HEK293 (cell line): ENCODE results near the gene PDE4D.

Experiments used
- KLF7 ChIP-seq: fragments of 450-650 bp; formaldehyde crosslinking; IDR thresholded peaks from 2 replicates; pipeline ENCODE4 v1.5.1; 2016; ENCODE audit warnings: missing biosample characterization, missing genetic modification characterization, borderline replicate concordance
- REST ChIP-seq: fragments of 450-650 bp; formaldehyde crosslinking; IDR thresholded peaks from 2 replicates; pipeline ENCODE4 v1.5.1; 2016; ENCODE audit warnings: missing biosample characterization, missing genetic modification characterization
- YY1 ChIP-seq: fragments of 450-650 bp; formaldehyde crosslinking; IDR thresholded peaks from 2 replicates; pipeline ENCODE4 v1.5.1; 2018; ENCODE audit warnings: missing biosample characterization, missing genetic modification characterization
- ZNF121 ChIP-seq: fragments of 450-650 bp; formaldehyde crosslinking; IDR thresholded peaks from 2 replicates; pipeline ENCODE4 v1.5.1; 2016; ENCODE audit warnings: missing biosample characterization, missing genetic modification characterization
- ZNF133 ChIP-seq: fragments of 450-650 bp; formaldehyde crosslinking; IDR thresholded peaks from 2 replicates; pipeline ENCODE4 v1.5.1; 2016; ENCODE audit warnings: missing biosample characterization, missing genetic modification characterization
- ZNF335 ChIP-seq: fragments of 450-650 bp; formaldehyde crosslinking; conservative IDR thresholded peaks from 2 replicates; pipeline ENCODE4 v1.5.1; 2016; ENCODE audit warnings: missing biosample characterization, missing genetic modification characterization
- ZNF510 ChIP-seq: fragments of 450-650 bp; formaldehyde crosslinking; IDR thresholded peaks from 2 replicates; pipeline ENCODE4 v1.5.1; 2018; ENCODE audit warnings: mild to moderate bottlenecking, missing genetic modification characterization, missing biosample characterization; ENCODE audit not compliant: insufficient replicate concordance
- ZNF76 ChIP-seq: fragments of 450-650 bp; formaldehyde crosslinking; IDR thresholded peaks from 2 replicates; pipeline ENCODE4; 2016; ENCODE audit warnings: low read depth, missing biosample characterization, missing genetic modification characterization, borderline replicate concordance
- TF ChIP-seq, protein P1 (sequence below): fragments of 450-650 bp; formaldehyde crosslinking; IDR thresholded peaks from 2 replicates; pipeline ENCODE4 v1.5.1; 2016; ENCODE audit warnings: missing biosample characterization, missing genetic modification characterization
- TF ChIP-seq, protein P2 (sequence below): fragments of 450-650 bp; formaldehyde crosslinking; IDR thresholded peaks from 2 replicates; pipeline ENCODE4 v1.5.1; 2016; ENCODE audit warnings: missing biosample characterization, missing genetic modification characterization, borderline replicate concordance
- TF ChIP-seq, protein P3 (sequence below): fragments of 450-650 bp; formaldehyde crosslinking; IDR thresholded peaks from 2 replicates; pipeline ENCODE4 v1.5.1; 2016; ENCODE audit warnings: missing biosample characterization, missing genetic modification characterization
- TF ChIP-seq, protein P4 (sequence below): fragments of 450-650 bp; formaldehyde crosslinking; IDR thresholded peaks from 2 replicates; pipeline ENCODE4 v1.5.1; 2016; ENCODE audit warnings: missing biosample characterization, missing genetic modification characterization

DNA sequence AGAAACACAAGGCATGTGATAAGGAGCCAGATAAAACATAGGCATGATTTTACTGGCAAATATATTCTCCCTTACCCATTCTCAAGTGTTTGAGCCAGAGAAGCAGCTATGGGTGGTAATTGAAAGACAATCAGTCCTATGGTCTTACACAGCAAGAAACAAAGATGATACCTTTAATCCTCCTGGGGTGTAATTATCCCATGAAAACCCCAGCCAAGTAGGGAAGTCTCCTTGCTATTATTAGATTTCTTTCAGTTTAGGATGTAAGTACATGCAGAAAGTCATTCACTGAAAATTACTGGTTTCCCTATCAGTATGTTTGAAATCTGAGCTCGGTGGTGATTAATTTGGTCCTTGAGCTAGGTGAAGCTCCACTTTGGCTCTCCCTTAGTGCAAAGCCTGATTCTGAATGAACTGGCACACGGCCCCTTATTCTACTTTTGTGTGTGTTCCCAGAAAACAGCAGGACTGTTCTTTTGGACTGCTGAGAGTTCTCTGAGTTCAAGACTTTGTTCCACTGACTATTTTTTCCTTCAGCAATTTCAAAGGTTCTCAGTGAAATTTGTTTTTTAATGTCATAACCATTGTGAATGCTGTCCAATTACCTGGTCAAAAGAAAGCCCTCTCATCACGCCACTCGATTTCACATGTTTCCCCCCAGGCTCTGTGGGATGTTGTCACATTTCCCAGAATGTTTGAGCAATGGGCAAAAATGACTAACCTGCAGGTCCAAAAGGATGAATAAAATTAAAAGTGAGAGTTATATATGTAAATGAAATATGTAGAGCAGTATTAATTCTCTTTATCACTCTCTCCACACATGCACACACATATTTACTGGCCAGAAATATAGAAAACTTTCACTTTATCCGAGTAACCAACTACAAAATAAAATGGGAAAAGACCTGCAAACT, 967.6 kb downstream of the PDE4D start:
- TF ChIP-seq, protein P1, sequence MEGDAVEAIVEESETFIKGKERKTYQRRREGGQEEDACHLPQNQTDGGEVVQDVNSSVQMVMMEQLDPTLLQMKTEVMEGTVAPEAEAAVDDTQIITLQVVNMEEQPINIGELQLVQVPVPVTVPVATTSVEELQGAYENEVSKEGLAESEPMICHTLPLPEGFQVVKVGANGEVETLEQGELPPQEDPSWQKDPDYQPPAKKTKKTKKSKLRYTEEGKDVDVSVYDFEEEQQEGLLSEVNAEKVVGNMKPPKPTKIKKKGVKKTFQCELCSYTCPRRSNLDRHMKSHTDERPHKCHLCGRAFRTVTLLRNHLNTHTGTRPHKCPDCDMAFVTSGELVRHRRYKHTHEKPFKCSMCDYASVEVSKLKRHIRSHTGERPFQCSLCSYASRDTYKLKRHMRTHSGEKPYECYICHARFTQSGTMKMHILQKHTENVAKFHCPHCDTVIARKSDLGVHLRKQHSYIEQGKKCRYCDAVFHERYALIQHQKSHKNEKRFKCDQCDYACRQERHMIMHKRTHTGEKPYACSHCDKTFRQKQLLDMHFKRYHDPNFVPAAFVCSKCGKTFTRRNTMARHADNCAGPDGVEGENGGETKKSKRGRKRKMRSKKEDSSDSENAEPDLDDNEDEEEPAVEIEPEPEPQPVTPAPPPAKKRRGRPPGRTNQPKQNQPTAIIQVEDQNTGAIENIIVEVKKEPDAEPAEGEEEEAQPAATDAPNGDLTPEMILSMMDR (tag by site-specific recombination): no peak
- TF ChIP-seq ZNF510 (tag by site-specific recombination): no peak
- no peak for TF ChIP-seq ZNF335 (tag by site-specific recombination)
- TF ChIP-seq REST (tag by site-specific recombination): no peak
- no peak for TF ChIP-seq ZNF121 (tag by site-specific recombination)
- no peak for TF ChIP-seq ZNF133 (tag by site-specific recombination)
- no peak for TF ChIP-seq ZNF76 (tag by site-specific recombination)
- no peak for TF ChIP-seq YY1 (tag by site-specific recombination)
- TF ChIP-seq, protein P2, sequence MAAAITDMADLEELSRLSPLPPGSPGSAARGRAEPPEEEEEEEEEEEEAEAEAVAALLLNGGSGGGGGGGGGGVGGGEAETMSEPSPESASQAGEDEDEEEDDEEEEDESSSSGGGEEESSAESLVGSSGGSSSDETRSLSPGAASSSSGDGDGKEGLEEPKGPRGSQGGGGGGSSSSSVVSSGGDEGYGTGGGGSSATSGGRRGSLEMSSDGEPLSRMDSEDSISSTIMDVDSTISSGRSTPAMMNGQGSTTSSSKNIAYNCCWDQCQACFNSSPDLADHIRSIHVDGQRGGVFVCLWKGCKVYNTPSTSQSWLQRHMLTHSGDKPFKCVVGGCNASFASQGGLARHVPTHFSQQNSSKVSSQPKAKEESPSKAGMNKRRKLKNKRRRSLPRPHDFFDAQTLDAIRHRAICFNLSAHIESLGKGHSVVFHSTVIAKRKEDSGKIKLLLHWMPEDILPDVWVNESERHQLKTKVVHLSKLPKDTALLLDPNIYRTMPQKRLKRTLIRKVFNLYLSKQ (tag by site-specific recombination): no peak
- TF ChIP-seq, protein P3, sequence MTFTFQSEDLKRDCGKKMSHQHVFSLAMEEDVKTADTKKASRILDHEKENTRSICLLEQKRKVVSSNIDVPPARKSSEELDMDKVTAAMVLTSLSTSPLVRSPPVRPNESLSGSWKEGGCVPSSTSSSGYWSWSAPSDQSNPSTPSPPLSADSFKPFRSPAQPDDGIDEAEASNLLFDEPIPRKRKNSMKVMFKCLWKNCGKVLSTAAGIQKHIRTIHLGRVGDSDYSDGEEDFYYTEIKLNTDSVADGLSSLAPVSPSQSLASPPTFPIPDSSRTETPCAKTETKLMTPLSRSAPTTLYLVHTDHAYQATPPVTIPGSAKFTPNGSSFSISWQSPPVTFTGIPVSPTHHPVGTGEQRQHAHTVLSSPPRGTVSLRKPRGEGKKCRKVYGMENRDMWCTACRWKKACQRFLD (tag by site-specific recombination): no peak
- no peak for TF ChIP-seq KLF7 (tag by site-specific recombination)
- TF ChIP-seq, protein P4, sequence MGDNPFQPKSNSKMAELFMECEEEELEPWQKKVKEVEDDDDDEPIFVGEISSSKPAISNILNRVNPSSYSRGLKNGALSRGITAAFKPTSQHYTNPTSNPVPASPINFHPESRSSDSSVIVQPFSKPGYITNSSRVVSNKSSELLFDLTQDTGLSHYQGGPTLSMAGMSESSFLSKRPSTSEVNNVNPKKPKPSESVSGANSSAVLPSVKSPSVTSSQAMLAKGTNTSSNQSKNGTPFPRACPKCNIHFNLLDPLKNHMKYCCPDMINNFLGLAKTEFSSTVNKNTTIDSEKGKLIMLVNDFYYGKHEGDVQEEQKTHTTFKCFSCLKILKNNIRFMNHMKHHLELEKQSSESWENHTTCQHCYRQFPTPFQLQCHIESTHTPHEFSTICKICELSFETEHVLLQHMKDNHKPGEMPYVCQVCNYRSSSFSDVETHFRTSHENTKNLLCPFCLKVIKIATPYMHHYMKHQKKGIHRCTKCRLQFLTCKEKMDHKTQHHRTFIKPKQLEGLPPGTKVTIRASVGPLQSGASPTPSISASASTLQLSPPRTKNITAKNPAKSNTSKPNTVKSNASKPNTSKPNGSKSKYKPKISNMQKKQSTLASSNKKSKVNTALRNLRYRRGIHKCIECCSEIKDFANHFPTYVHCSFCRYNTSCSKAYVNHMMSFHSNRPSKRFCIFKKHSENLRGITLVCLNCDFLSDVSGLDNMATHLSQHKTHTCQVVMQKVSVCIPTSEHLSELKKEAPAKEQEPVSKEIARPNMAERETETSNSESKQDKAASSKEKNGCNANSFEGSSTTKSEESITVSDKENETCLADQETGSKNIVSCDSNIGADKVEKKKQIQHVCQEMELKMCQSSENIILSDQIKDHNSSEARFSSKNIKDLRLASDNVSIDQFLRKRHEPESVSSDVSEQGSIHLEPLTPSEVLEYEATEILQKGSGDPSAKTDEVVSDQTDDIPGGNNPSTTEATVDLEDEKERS (tag by site-specific recombination): no peak
